Measurements from ENCODE around the gene SFSWAP. TPM values are rescaled to one million over a fixed set of nuclear protein-coding genes. Genes with fewer than 3 reads are reported as not detected.

Gene SFSWAP
- total RNA-seq, 1 experiment from 2014 or later = 48.1 TPM

DNA sequence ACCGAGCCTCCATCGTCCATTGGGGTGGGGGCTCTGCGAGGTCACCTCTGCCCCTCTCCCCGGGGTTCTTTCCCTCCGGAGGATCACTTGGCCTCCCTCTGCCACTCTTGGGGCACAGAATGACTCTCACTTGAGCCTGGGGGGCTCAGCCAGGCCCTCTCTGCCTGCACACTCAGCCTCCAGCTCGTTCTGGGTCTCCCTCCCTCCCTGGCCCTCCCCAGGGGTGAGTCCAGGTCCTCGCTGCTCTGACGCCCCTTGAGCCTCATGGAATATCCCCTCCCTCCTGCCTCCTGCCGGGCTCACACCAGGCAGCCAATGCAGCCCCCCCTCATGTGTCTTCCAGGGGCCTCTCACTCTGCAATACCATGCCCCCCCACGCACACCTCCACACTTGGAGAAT lies 17.7 kb upstream of the SFSWAP start:
- H2AK5ac ChIP-seq (ENCODE audit: insufficient read length, low read length) = no peak overlapping the region
- peaks cover 3 to 7% of the 10 kb centered on the region in 2 experiments; a peak in 2 of 5 replicates for H3K9me3 Mint-ChIP-seq

More for the DNA sequence above, 17.7 kb upstream of the SFSWAP start:
- Histone ChIP-seq H3K56ac (ENCODE audit: insufficient read length, low read depth, low read length) (no peak overlapping the region), H3K79me1 (ENCODE audit: insufficient read depth, low read depth, low read length, poor library complexity, severe bottlenecking) (no peaks in the 10 kb centered on the region), H4K8ac (replicated peaks; ENCODE audit: insufficient read length, low read depth, low read length) (no peak overlapping the region), H3T11ph (ENCODE audit: low read length) (no peak overlapping the region), H2BK12ac (ENCODE audit: insufficient read length, low read depth, low read length) (no peak overlapping the region), H2BK5ac (ENCODE audit: insufficient read length, low read length) (no peak overlapping the region), H2BK15ac (ENCODE audit: low read depth, low read length) (no peak overlapping the region), H4K91ac (ENCODE audit: insufficient read length, low read depth, low read length) (no peak overlapping the region), H3K23ac (ENCODE audit: insufficient read length, low read depth, low read length) (no peak overlapping the region), H3K27ac (ENCODE audit: insufficient read length, low read depth, low read length) (no peak overlapping the region), H2BK120ac (ENCODE audit: low read depth, low read length, poor library complexity, severe bottlenecking) (no peak overlapping the region), H3K4me2 (ENCODE audit: insufficient read depth, insufficient read length, low read length) (no peak overlapping the region), H3K4me1 (ENCODE audit: insufficient read depth, low read length) (no peaks in the 10 kb centered on the region), H2BK20ac (ENCODE audit: low read depth, low read length, poor library complexity, severe bottlenecking) (no peak overlapping the region), H3K23me2 (ENCODE audit: insufficient read length, low read depth, low read length, poor library complexity, severe bottlenecking) (no peaks in the 10 kb centered on the region), H2AFZ (ENCODE audit: low read length) (no peak overlapping the region), H3K79me2 (ENCODE audit: insufficient read depth, low read length) (no peaks in the 10 kb centered on the region), H3K9ac (ENCODE audit: extremely low read depth, insufficient read length, low read length) (no peak overlapping the region), H3K9me3 (ENCODE audit: control insufficient read depth, low read depth, low read length) (no peaks in the 10 kb centered on the region), H3K18ac (ENCODE audit: insufficient read length, low read depth, low read length) (no peak overlapping the region), H4K5ac (ENCODE audit: insufficient read length, low read depth, low read length) (no peak overlapping the region), H4K20me1 (ENCODE audit: control insufficient read depth, insufficient read depth, insufficient read length) (no peaks in the 10 kb centered on the region), H3K4ac (ENCODE audit: low read depth, low read length) (no peak overlapping the region), H3K27me3 (ENCODE audit: insufficient read depth, low read length) (no peaks in the 10 kb centered on the region), H3K14ac (ENCODE audit: insufficient read depth, low read length) (no peak overlapping the region)
- no CpG with 5 or more reads among the region's 10 CpGs for WGBS (ENCODE audit: extremely low coverage, insufficient read length, low lambda C conversion rate)
- Mint-ChIP-seq H3K27ac (no peak overlapping the region; a peak in 1 of 7 replicates), H3K27me3 (ENCODE audit: low read depth) (peaks cover 15% of the 10 kb centered on the region), H3K4me1 (peaks cover 0 to under 1% of the 10 kb centered on the region in 2 experiments; a peak in 1 of 4 replicates), H3K4me3 (no peak overlapping the region), H3K36me3 (ENCODE audit: insufficient read depth in 1 of 3, low read depth in 3 of 3) (no peaks in the 10 kb centered on the region)
- no peak for DNase-seq
- TF ChIP-seq, protein P1, sequence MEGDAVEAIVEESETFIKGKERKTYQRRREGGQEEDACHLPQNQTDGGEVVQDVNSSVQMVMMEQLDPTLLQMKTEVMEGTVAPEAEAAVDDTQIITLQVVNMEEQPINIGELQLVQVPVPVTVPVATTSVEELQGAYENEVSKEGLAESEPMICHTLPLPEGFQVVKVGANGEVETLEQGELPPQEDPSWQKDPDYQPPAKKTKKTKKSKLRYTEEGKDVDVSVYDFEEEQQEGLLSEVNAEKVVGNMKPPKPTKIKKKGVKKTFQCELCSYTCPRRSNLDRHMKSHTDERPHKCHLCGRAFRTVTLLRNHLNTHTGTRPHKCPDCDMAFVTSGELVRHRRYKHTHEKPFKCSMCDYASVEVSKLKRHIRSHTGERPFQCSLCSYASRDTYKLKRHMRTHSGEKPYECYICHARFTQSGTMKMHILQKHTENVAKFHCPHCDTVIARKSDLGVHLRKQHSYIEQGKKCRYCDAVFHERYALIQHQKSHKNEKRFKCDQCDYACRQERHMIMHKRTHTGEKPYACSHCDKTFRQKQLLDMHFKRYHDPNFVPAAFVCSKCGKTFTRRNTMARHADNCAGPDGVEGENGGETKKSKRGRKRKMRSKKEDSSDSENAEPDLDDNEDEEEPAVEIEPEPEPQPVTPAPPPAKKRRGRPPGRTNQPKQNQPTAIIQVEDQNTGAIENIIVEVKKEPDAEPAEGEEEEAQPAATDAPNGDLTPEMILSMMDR (conservative IDR thresholded peaks at IDR 0.05) = no peak

Measured in H9 (cell line).